Tibial nerve (tissue), 3 donors: ENCODE data around the gene SVIL.

ENCODE experiments used
- CTCF ChIP-seq, 5 experiments: fragments of 200-600 bp in 3 of 5; fragments of 450-650 bp in 2 of 5; sonication (generic) in 3 of 5; IDR thresholded peaks; one replicate each; pipeline ENCODE4 v1.5.1; 2016 to 2019; ENCODE audit warnings: antibody characterized with exemption in 5 of 5, mild to moderate bottlenecking in 3 of 5, moderate library complexity in 2 of 5
- POLR2A ChIP-seq, 2 donors: fragments of 450-650 bp; IDR thresholded peaks; one replicate each; pipeline ENCODE4 v1.6.1; 2017; ENCODE audit warnings: antibody characterized with exemption in 2 of 2, mild to moderate bottlenecking in 2 of 2, moderate library complexity in 2 of 2

GRCh38 chr10:29583674-29584073, 51.1 kb downstream of the SVIL start:
- TF ChIP-seq CTCF (IDR thresholded peaks at IDR 0.05): no peak
- no peak for TF ChIP-seq POLR2A (IDR thresholded peaks at IDR 0.05)
